Osteoblast (primary cell): Measurements from ENCODE around the gene SLC26A2. TPM values are rescaled to one million over a fixed set of nuclear protein-coding genes. Genes with fewer than 3 reads are reported as not detected.

ENCODE experiments used
- DNase-seq: peaks from one replicate; pipeline ENCODE4 v3.0.0; 2011; ENCODE audit warnings: low spot score, mixed read lengths; ENCODE audit not compliant: insufficient read length; ENCODE audit errors: missing footprints
- H2AFZ ChIP-seq: 2 replicates; pipeline ENCODE4 v1.6.0; 2011; ENCODE audit warnings: mild to moderate bottlenecking, low read length
- H3K27ac ChIP-seq: 2 replicates; pipeline ENCODE4 v1.5.1; 2011; ENCODE audit warnings: mild to moderate bottlenecking, low read depth, low read length, moderate library complexity
- H3K27me3 ChIP-seq: 2 replicates; pipeline ENCODE4 v1.6.0; 2012; ENCODE audit warnings: mild to moderate bottlenecking, control low read depth, inconsistent platforms, low read length, moderate library complexity; ENCODE audit not compliant: insufficient read depth
- H3K36me3 ChIP-seq: 2 replicates; pipeline ENCODE4 v1.5.1; 2011; ENCODE audit warnings: mild to moderate bottlenecking, low read length, control low read depth, moderate library complexity; ENCODE audit not compliant: insufficient read depth
- H3K4me1 ChIP-seq: 2 replicates; pipeline ENCODE4 v1.5.1; 2011; ENCODE audit warnings: mild to moderate bottlenecking, low read length, control low read depth, moderate library complexity; ENCODE audit not compliant: insufficient read depth
- H3K4me2 ChIP-seq: 2 replicates; pipeline ENCODE4 v1.6.0; 2011; ENCODE audit warnings: mild to moderate bottlenecking, low read length; ENCODE audit not compliant: insufficient read depth
- H3K4me3 ChIP-seq: fragments of 200-600 bp; sonication (generic); 3 replicates; pipeline ENCODE4 v1.5.1; 2012; ENCODE audit warnings: mild to moderate bottlenecking, low read length, inconsistent platforms; ENCODE audit not compliant: insufficient read depth
- H3K79me2 ChIP-seq: 2 replicates; pipeline ENCODE4 v1.6.0; 2012; ENCODE audit warnings: mild to moderate bottlenecking, low read length, control low read depth, inconsistent platforms; ENCODE audit not compliant: insufficient read depth
- H3K9me3 ChIP-seq: 2 replicates; pipeline ENCODE4 v1.5.1; 2011; ENCODE audit warnings: low read depth, low read length, control low read depth
- H4K20me1 ChIP-seq: 2 replicates; pipeline ENCODE4 v1.6.0; 2012; ENCODE audit warnings: mild to moderate bottlenecking, low read length, control low read depth; ENCODE audit not compliant: insufficient read depth
- CTCF ChIP-seq: IDR thresholded peaks from 2 replicates; pipeline ENCODE4 v1.5.1; 2011; ENCODE audit warnings: mild to moderate bottlenecking, low read depth, low read length, moderate library complexity; ENCODE audit errors: extremely low read depth
- total RNA-seq: library from RNA; depleted of rRNA; stranded (reverse); fragments of >200 nt; gene quantifications from 2 replicates; pipeline ENCODE4 v1.2.3, GENCODE V29; 2012

The SLC26A2 gene
- total RNA-seq, 1 donor = 22.1 TPM

- H3K4me2 ChIP-seq = no peak overlapping the region
- TF ChIP-seq CTCF = no peak
- H4K20me1 ChIP-seq = no peaks in the 10 kb centered on the region
- H3K9me3 ChIP-seq = no peaks in the 10 kb centered on the region
- no peak overlapping the region for H2AFZ ChIP-seq
- peaks cover 21% of the 10 kb centered on the region for H3K4me1 ChIP-seq
- no peaks in the 10 kb centered on the region for H3K79me2 ChIP-seq
- DNase-seq = no peak
- H3K4me3 ChIP-seq = no peak overlapping the region
- peaks cover 4% of the 10 kb centered on the region for H3K27me3 ChIP-seq
- H3K36me3 ChIP-seq = no peaks in the 10 kb centered on the region
- H3K27ac ChIP-seq = no peak overlapping the region
These were observed 46.8 kb upstream of the SLC26A2 start for GRCh38 chr5:149913436-149914419.

GRCh38 chr5:149915392-149916260 is 44.9 kb upstream of the SLC26A2 start:
- Histone ChIP-seq H3K27ac (no peak overlapping the region), H2AFZ (no peak overlapping the region), H4K20me1 (no peaks in the 10 kb centered on the region), H3K4me1 (peaks cover 21% of the 10 kb centered on the region), H3K4me3 (no peak overlapping the region), H3K36me3 (no peaks in the 10 kb centered on the region), H3K79me2 (no peaks in the 10 kb centered on the region), H3K4me2 (no peak overlapping the region), H3K27me3 (no peaks in the 10 kb centered on the region), H3K9me3 (no peaks in the 10 kb centered on the region)
- no peak for DNase-seq
- TF ChIP-seq CTCF = no peak

DNA sequence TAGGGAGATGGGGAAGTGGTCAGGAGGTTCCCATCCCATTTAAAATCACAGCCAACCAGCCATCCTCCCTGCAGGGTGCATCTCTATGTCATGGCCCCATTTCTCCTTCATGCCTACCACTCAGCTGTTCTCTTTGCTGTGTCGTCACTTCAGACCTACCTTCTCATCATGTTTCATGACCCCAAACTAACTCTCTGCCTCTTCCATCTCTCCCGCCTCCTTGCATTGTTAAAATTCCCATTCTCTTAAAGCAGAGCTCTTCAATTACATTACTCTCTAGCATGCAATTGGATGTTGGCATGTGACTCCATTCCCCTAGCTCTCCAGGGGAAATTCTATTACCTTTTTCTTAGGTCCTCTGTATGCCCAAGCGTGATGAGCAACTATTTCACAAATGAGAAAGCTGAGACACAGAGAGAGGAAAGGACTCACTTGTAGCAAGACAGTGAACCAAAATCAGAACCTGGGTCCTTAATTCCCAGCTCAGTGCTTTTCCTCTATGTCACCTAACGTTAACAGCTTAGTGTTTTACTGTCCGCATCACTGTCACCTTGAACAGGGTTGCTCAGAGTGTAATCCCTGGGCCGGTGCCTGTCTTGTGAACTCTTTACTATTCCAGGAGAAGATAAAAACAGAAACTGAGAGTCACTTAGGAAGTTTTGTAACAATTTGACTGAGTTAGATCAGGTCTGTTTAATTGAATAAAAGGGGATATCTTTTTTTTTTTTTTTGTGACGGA is 44.1 kb upstream of the SLC26A2 start:
- no peak for TF ChIP-seq CTCF
- Histone ChIP-seq H3K9me3 (no peaks in the 10 kb centered on the region), H3K4me1 (peaks cover 21% of the 10 kb centered on the region), H3K36me3 (no peaks in the 10 kb centered on the region), H4K20me1 (no peaks in the 10 kb centered on the region), H2AFZ (no peak overlapping the region), H3K27ac (no peak overlapping the region), H3K4me3 (peak overlapping the region; percentile 10), H3K79me2 (no peaks in the 10 kb centered on the region), H3K27me3 (no peaks in the 10 kb centered on the region), H3K4me2 (peak overlapping the region; percentile 66)
- DNase-seq = no peak
